ENCODE results near the gene TRIM17.

Gene TRIM17

DNA sequence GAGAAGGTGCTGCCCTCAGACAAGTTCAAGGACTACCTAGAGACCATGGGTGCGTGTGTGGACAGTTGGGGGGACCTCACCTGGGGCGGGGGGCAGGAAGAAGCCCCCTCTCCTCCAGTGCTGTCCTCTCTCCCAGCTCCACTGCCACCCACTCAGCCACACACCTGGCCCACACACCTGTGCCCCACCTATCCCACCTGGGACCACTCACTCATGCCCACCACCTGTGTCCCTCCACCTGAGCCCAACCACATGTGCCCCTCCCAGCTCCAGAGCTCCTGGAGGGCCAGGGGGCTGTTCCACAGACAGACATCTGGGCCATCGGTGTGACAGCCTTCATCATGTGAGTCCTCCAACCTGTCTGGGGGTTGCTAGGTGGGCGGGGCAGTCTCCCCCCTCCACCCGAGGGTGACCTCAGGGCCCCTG is 39.0 kb downstream of the TRIM17 start:
- no peak for DNase-seq
- in situ Hi-C loops (cut with HindIII; ENCODE audit: low pct_ligation_motif_present, low sequenced_read_pairs), result no loop called here
- Histone ChIP-seq H3K27me3 (replicated peaks) (no peaks in the 10 kb centered on the region), H3K27ac (no peak overlapping the region), H3K36me3 (replicated peaks) (no peaks in the 10 kb centered on the region), H3K4me3 (ENCODE audit: low read depth, low read length) (no peak overlapping the region)
- TF ChIP-seq, protein P1, sequence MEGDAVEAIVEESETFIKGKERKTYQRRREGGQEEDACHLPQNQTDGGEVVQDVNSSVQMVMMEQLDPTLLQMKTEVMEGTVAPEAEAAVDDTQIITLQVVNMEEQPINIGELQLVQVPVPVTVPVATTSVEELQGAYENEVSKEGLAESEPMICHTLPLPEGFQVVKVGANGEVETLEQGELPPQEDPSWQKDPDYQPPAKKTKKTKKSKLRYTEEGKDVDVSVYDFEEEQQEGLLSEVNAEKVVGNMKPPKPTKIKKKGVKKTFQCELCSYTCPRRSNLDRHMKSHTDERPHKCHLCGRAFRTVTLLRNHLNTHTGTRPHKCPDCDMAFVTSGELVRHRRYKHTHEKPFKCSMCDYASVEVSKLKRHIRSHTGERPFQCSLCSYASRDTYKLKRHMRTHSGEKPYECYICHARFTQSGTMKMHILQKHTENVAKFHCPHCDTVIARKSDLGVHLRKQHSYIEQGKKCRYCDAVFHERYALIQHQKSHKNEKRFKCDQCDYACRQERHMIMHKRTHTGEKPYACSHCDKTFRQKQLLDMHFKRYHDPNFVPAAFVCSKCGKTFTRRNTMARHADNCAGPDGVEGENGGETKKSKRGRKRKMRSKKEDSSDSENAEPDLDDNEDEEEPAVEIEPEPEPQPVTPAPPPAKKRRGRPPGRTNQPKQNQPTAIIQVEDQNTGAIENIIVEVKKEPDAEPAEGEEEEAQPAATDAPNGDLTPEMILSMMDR (IDR thresholded peaks at IDR 0.05; ENCODE audit: low read depth, low read length, missing control alignments), result no peak

DNA sequence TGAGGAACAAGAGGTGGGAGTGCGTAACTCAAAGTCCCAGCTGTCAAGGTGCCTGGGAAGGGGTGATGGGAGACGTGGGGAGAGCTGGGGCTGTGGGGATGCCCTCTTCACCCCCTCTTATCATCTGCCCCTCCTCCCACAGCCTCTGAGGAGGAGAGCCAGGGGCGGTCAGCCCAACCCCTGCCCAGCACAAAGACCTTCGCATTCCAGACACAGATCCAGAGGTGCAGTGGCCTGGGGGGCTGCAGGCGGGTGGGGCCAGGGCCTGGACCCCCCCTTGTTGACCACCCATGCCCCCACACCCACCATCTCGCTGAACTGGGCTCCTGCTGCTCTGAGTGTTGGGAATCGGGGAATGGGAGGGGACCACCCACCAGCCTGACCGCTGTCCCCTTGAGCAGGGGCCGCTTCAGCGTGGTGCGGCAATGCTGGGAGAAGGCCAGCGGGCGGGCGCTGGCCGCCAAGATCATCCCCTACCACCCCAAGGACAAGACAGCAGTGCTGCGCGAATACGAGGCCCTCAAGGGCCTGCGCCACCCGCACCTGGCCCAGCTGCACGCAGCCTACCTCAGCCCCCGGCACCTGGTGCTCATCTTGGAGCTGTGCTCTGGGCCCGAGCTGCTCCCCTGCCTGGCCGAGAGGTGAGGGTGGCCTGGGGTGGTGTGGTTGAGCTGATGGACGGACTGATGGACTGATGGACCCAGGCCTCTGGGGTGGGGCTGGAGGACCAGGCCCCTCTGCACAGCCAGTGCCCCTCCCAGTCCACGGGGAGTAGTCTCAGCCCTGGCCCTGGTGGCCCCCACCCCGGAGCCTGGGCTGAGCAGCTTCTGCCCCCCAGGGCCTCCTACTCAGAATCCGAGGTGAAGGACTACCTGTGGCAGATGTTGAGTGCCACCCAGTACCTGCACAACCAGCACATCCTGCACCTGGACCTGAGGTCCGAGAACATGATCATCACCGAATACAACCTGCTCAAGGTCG is 39.7 kb downstream of the TRIM17 start:
- DNase-seq, result no peak
- H3K27me3 ChIP-seq (replicated peaks), result no peaks in the 10 kb centered on the region
- in situ Hi-C loops (cut with HindIII; ENCODE audit: low pct_ligation_motif_present, low sequenced_read_pairs), result no loop called here
- TF ChIP-seq, protein P1 (IDR thresholded peaks at IDR 0.05; ENCODE audit: low read depth, low read length, missing control alignments), result no peak
- H3K36me3 ChIP-seq (replicated peaks), result no peaks in the 10 kb centered on the region
- no peak overlapping the region for H3K4me3 ChIP-seq (ENCODE audit: low read depth, low read length)
- no peak overlapping the region for H3K27ac ChIP-seq

DNA sequence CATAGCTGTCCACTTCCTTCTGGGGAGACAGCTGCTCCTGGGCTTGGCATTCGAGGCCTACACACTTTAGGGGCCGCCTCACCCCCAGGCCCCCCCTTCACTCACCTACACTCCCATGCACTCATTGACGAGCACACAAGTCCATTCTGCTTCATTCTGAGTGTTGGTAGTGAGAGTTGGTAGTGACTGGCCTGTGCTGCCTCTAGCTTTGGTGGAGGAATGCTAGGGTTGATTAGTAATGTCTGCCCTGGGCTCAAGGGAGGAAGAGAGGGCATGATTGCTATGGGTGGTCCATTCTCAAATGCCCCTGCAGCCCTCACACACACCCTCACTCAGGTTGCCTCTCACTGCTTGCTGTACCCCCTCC is 40.4 kb downstream of the TRIM17 start:
- TF ChIP-seq, protein P1 (IDR thresholded peaks at IDR 0.05; ENCODE audit: low read depth, low read length, missing control alignments), result no peak

DNA sequence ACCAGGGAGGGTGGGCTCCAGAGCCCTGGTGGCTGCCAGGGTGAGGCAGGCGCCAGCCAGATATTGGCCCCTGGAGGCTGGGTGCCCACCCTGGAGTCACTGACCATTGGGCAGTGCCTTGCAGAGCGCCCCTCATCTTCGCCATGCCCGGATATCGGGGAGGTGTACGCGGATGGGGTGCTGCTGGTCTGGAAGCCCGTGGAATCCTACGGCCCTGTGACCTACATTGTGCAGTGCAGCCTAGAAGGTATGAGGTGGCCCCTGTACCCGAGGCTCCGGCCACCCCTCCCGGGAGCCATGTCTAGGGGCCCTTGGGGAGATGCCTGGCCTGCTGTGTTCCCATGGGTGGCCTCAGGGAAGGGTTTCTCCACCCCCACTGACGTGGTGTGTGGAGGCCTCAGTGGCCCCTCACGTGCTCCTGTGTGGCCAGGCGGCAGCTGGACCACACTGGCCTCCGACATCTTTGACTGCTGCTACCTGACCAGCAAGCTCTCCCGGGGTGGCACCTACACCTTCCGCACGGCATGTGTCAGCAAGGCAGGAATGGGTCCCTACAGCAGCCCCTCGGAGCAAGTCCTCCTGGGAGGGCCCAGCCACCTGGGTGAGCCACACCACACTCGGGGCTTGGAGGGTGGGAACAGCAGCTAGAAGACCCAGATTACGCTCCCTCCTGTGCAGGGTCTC is 40.9 kb downstream of the TRIM17 start:
- in situ Hi-C loops (cut with HindIII; ENCODE audit: low pct_ligation_motif_present, low sequenced_read_pairs), result no loop called here
- TF ChIP-seq, protein P1 (IDR thresholded peaks at IDR 0.05; ENCODE audit: low read depth, low read length, missing control alignments), result no peak
- Histone ChIP-seq H3K36me3 (replicated peaks) (no peaks in the 10 kb centered on the region), H3K27me3 (replicated peaks) (no peaks in the 10 kb centered on the region), H3K4me3 (ENCODE audit: low read depth, low read length) (no peak overlapping the region), H3K27ac (no peak overlapping the region)
- DNase-seq, result no peak

More for the DNA sequence above, 40.4 kb downstream of the TRIM17 start:
- in situ Hi-C loops (cut with HindIII; ENCODE audit: low pct_ligation_motif_present, low sequenced_read_pairs), result no loop called here
- H3K36me3 ChIP-seq (replicated peaks), result no peaks in the 10 kb centered on the region
- no peak overlapping the region for H3K4me3 ChIP-seq (ENCODE audit: low read depth, low read length)
- H3K27me3 ChIP-seq (replicated peaks), result no peaks in the 10 kb centered on the region
- no peak overlapping the region for H3K27ac ChIP-seq
- DNase-seq, result no peak

DNA sequence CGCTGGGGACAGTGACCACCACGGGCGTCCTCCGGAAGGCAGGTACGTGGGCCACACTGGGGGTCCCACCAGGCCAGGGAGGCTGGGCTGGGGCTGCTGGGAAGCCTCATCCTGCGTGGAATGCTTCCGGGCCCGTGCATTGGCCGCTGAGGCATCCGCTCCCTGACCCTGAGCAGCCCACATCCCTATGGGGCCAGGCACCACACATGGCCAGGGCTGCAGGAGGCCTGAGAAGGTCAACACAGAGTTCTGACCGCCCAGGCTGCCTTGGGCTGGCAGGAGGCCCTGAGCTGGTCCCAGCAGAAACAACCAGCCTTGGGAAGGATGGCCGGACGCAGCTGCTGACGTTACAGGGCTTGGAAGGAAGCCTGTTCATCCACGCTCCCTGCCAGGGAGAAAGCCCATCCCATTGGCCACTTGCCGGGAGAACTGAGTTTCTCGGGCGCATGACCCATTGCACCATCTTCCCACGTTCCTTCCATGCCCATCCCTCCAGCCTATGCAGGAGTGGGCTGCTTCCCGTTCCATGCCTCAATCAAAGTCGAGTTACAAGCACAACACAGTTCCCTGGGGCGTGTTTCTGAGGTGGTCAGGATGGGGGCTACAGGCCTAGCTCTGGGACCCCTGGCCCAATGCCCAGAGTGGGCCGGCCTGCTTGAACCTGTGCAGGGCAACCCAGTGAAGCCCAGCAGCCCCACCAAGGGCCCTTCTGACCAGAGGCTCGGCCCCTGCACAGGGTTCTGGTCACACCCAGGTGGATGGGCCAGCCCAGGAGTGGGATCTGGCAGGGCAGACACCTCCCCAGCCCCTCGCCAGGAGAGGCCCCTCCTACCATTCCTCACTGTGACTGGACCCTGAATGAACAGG is 41.7 kb downstream of the TRIM17 start:
- peak; percentile 56 for DNase-seq
- no peaks in the 10 kb centered on the region for H3K27me3 ChIP-seq (replicated peaks)
- H3K4me3 ChIP-seq (ENCODE audit: low read depth, low read length), result no peak overlapping the region
- in situ Hi-C loops (cut with HindIII; ENCODE audit: low pct_ligation_motif_present, low sequenced_read_pairs), result no loop called here
- TF ChIP-seq, protein P1 (IDR thresholded peaks at IDR 0.05; ENCODE audit: low read depth, low read length, missing control alignments), result no peak
- H3K27ac ChIP-seq, result no peak overlapping the region
- no peaks in the 10 kb centered on the region for H3K36me3 ChIP-seq (replicated peaks)
